Glutamatergic neuron (in vitro differentiated cells): Measurements from ENCODE around the gene FRMD4B. TPM values are rescaled to one million over a fixed set of nuclear protein-coding genes. Genes with fewer than 3 reads are reported as not detected.

Experiments
- DNase-seq: peaks from one replicate; pipeline ENCODE4 v3.0.0; 2022
- H3K27ac Mint-ChIP-seq: one replicate; pipeline ENCODE4 v1.8.0; 2020; ENCODE audit warnings: mild to moderate bottlenecking, mixed read lengths, inconsistent platforms; ENCODE audit not compliant: unreplicated experiment
- H3K27me3 Mint-ChIP-seq: one replicate; pipeline ENCODE4 v1.8.0; 2020; ENCODE audit warnings: mild to moderate bottlenecking, moderate library complexity, mixed read lengths, inconsistent platforms; ENCODE audit not compliant: unreplicated experiment
- H3K36me3 Mint-ChIP-seq: one replicate; pipeline ENCODE4 v1.8.0; 2020; ENCODE audit warnings: mild to moderate bottlenecking, mixed read lengths, inconsistent platforms; ENCODE audit not compliant: unreplicated experiment
- H3K4me1 Mint-ChIP-seq: one replicate; pipeline ENCODE4 v1.8.0; 2020; ENCODE audit warnings: mild to moderate bottlenecking, low read depth, mixed read lengths, inconsistent platforms; ENCODE audit not compliant: unreplicated experiment
- H3K4me3 Mint-ChIP-seq: one replicate; pipeline ENCODE4 v1.8.0; 2020; ENCODE audit warnings: mild to moderate bottlenecking, mixed read lengths, inconsistent platforms; ENCODE audit not compliant: unreplicated experiment
- H3K9me3 Mint-ChIP-seq: one replicate; pipeline ENCODE4 v1.8.0; 2020; ENCODE audit warnings: mild to moderate bottlenecking, moderate library complexity, mixed read lengths, inconsistent platforms; ENCODE audit not compliant: unreplicated experiment
- total RNA-seq: library from RNA; stranded (reverse); fragmentation: NEBNext Ultra II Directional; extraction: Animal tissue kit (Norgen Biotek cat#: 25700); gene quantifications from one replicate; pipeline ENCODE4 v1.2.1, GENCODE V29; 2021; ENCODE audit not compliant: unreplicated experiment
- TF ChIP-seq, protein P1 (sequence below): fragments of 200-600 bp; sonication (generic); IDR thresholded peaks from one replicate; pipeline ENCODE4 v1.5.0; 2021; ENCODE audit not compliant: partially characterized antibody, unreplicated experiment

FRMD4B gene
- total RNA-seq, 1 donor from 2014 or later = 3.9 TPM

DNA sequence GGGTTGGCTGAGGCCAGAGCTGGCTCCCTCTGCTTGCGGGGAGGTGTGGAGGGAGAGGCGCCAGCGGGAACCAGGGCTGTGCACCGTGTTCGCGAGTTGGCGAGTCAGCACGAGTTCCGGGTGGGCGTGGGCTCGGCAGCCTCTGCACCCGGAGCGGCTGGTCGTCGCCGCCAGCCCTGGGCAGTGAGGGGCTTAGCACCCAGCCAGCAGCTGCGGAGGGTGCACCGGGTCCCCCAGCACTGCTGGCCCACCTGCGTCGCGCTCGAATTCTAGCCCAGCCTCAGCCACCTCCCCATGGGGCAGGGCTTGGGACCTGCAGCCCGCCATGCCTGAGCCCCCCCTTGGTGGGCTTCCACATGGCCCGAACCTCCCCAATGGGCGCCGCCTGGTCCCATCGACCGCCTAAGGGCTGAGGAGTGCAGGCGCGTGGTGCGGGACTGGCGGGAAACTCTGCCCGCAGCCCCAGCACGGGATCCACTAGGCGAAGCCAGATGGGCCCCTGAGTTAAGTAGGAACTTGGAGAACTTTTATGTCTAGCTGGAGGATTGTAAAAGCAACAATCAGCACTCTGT lies 125.6 kb downstream of the FRMD4B start:
- H3K4me1 Mint-ChIP-seq = no peaks in the 10 kb centered on the region
- no peaks in the 10 kb centered on the region for H3K27me3 Mint-ChIP-seq
- no peaks in the 10 kb centered on the region for H3K36me3 Mint-ChIP-seq
- DNase-seq = no peak
- H3K9me3 Mint-ChIP-seq = peaks cover 3% of the 10 kb centered on the region
- no peak overlapping the region for H3K27ac Mint-ChIP-seq
- H3K4me3 Mint-ChIP-seq = no peak overlapping the region
- TF ChIP-seq, protein P1, sequence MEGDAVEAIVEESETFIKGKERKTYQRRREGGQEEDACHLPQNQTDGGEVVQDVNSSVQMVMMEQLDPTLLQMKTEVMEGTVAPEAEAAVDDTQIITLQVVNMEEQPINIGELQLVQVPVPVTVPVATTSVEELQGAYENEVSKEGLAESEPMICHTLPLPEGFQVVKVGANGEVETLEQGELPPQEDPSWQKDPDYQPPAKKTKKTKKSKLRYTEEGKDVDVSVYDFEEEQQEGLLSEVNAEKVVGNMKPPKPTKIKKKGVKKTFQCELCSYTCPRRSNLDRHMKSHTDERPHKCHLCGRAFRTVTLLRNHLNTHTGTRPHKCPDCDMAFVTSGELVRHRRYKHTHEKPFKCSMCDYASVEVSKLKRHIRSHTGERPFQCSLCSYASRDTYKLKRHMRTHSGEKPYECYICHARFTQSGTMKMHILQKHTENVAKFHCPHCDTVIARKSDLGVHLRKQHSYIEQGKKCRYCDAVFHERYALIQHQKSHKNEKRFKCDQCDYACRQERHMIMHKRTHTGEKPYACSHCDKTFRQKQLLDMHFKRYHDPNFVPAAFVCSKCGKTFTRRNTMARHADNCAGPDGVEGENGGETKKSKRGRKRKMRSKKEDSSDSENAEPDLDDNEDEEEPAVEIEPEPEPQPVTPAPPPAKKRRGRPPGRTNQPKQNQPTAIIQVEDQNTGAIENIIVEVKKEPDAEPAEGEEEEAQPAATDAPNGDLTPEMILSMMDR = no peak

- TF ChIP-seq, protein P1 = no peak
- Mint-ChIP-seq H3K4me3 (no peak overlapping the region), H3K9me3 (no peaks in the 10 kb centered on the region), H3K36me3 (no peaks in the 10 kb centered on the region), H3K27me3 (no peaks in the 10 kb centered on the region), H3K27ac (no peak overlapping the region), H3K4me1 (no peaks in the 10 kb centered on the region)
- no peak for DNase-seq
Observed at GRCh38 chr3:69259125-69259524, 126.8 kb downstream of the FRMD4B start.

DNA sequence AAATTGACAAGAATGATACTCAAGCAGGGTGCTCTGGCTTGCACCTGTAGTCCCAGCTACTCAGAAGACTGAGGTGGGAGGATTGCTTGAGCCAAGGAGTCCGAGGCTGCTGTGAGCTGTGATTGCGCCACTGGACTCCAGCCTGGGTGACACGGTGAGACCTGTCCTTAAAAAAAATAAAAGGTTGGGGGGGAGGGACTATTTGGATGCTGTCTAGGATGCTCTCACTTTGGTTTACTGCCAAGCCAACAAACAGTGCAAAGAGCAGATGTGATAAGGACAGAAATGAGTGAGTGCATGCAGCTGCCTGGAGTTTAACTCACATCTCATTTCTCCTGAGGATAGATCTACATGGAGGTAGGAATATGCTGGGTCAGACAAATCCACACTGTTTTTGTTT lies 130.0 kb downstream of the FRMD4B start:
- H3K9me3 Mint-ChIP-seq = no peaks in the 10 kb centered on the region
- no peaks in the 10 kb centered on the region for H3K36me3 Mint-ChIP-seq
- TF ChIP-seq, protein P1 = no peak
- no peak overlapping the region for H3K4me3 Mint-ChIP-seq
- H3K27me3 Mint-ChIP-seq = no peaks in the 10 kb centered on the region
- DNase-seq = no peak
- H3K27ac Mint-ChIP-seq = no peak overlapping the region
- H3K4me1 Mint-ChIP-seq = no peaks in the 10 kb centered on the region

DNA sequence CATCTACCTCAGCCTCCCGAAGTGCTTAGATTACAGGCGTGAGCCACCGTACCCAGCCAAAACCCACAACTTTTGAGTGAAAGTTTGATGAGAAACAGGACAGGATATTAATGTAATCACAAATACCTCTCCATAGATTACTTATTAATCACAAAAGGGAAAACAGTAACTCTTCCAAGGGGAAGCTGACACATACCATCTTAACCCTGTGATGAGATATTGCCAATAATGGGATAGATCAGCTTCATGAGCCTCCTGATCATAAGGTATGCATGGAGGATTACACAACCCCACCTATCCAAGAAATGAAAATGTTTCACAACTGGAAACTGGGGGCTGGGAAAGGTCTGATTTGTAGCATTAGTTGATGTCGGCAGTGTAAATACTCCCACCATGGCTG lies 131.5 kb downstream of the FRMD4B start:
- TF ChIP-seq, protein P1 = no peak
- H3K27ac Mint-ChIP-seq = no peak overlapping the region
- H3K4me3 Mint-ChIP-seq = no peak overlapping the region
- H3K4me1 Mint-ChIP-seq = no peaks in the 10 kb centered on the region
- H3K36me3 Mint-ChIP-seq = no peaks in the 10 kb centered on the region
- H3K27me3 Mint-ChIP-seq = no peaks in the 10 kb centered on the region
- DNase-seq = no peak
- H3K9me3 Mint-ChIP-seq = no peaks in the 10 kb centered on the region

DNA sequence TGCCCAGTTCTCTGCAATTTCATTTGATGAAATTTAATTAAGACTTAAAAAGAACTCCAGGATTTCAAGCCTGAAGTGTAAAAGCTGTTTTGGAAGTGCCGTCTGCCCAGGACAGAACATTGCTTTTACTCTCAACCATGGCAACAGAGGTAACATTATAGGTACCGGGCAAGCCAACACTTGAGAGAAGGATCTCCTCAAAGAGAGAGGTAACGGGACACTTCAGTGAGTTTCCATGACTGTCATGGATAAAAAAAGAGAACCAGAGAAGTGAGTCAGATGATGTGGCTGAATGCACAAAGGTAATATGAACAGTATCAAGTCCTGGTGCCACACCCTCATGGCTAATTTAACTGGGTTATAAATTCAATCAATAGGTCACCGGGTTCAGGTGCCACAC lies 133.3 kb downstream of the FRMD4B start:
- peaks cover 2% of the 10 kb centered on the region for H3K4me1 Mint-ChIP-seq
- TF ChIP-seq, protein P1 = no peak
- DNase-seq = no peak
- H3K27me3 Mint-ChIP-seq = no peaks in the 10 kb centered on the region
- no peaks in the 10 kb centered on the region for H3K9me3 Mint-ChIP-seq
- H3K36me3 Mint-ChIP-seq = no peaks in the 10 kb centered on the region
- H3K4me3 Mint-ChIP-seq = no peak overlapping the region
- no peak overlapping the region for H3K27ac Mint-ChIP-seq
